GM19193 (cell line): ENCODE data around the gene GZMH.

Experiments used
- POLR2A ChIP-seq: IDR thresholded peaks from 4 replicates; pipeline ENCODE4 v1.6.1; 2011; ENCODE audit not compliant: insufficient read depth, insufficient read length; ENCODE audit errors: extremely low read depth

The GZMH gene

GRCh38 chr14:24607635-24608514, 1.6 kb downstream of the GZMH start:
- TF ChIP-seq POLR2A, result no peak

- no peak for TF ChIP-seq POLR2A
Observed at GRCh38 chr14:24607081-24607480, 2.4 kb downstream of the GZMH start.

GRCh38 chr14:24606297-24606696, 3.2 kb downstream of the GZMH start:
- no peak for TF ChIP-seq POLR2A

- TF ChIP-seq POLR2A, result no peak
Observed at GRCh38 chr14:24605435-24606190, 3.9 kb downstream of the GZMH start.

GRCh38 chr14:24597403-24597802, 12.1 kb downstream of the GZMH start:
- TF ChIP-seq POLR2A, result no peak

GRCh38 chr14:24595073-24595808, 14.2 kb downstream of the GZMH start:
- no peak for TF ChIP-seq POLR2A

GRCh38 chr14:24578558-24578957, 30.9 kb downstream of the GZMH start:
- TF ChIP-seq POLR2A, result no peak

- TF ChIP-seq POLR2A, result no peak
Observed at GRCh38 chr14:24576771-24577170, 32.7 kb downstream of the GZMH start.

GRCh38 chr14:24576182-24576581, 33.3 kb downstream of the GZMH start, which contains the start of gene CTSG:
Gene CTSG, minus strand, starts transcription at chr14:24576250. Its CDS starts 27 bp downstream, at chr14:24576223.
- TF ChIP-seq POLR2A, result no peak

GRCh38 chr14:24574206-24574774, 35.2 kb downstream of the GZMH start:
- no peak for TF ChIP-seq POLR2A

GRCh38 chr14:24566318-24566717, 43.2 kb downstream of the GZMH start:
- no peak for TF ChIP-seq POLR2A

GRCh38 chr14:24565766-24566165, 43.7 kb downstream of the GZMH start:
- no peak for TF ChIP-seq POLR2A

- no peak for TF ChIP-seq POLR2A
Observed at GRCh38 chr14:24563505-24563904, 46.0 kb downstream of the GZMH start.

GRCh38 chr14:24556756-24557155, 52.7 kb downstream of the GZMH start:
- no peak for TF ChIP-seq POLR2A
